ENCODE data around the gene ZNF83. TPM values are rescaled to one million over a fixed set of nuclear protein-coding genes. Genes with fewer than 3 reads are reported as not detected.

ZNF83 gene
- total and polyA plus RNA-seq, 4 donors: 53.5 to 86.3 (median 71.6) TPM

- no peak for DNase-seq (ENCODE audit: low read depth in 4 of 6, low spot score in 6 of 6)
- Histone ChIP-seq H3K27me3 (ENCODE audit: control insufficient read depth, insufficient read depth, low read length) (no peaks in the 10 kb centered on the region), H3K27ac (ENCODE audit: low read depth, low read length) (no peak overlapping the region), H3K9me3 (ENCODE audit: control insufficient read depth, insufficient read depth, low read length) (no peaks in the 10 kb centered on the region), H3K4me1 (ENCODE audit: control insufficient read depth, insufficient read depth, low read length) (peaks cover 14% of the 10 kb centered on the region), H3K36me3 (ENCODE audit: control insufficient read depth, insufficient read depth, low read length) (peaks cover 2% of the 10 kb centered on the region), H3K4me3 (ENCODE audit: low read depth, low read length) (no peak overlapping the region)
- no CpG with 5 or more reads among the region's 6 CpGs for WGBS (ENCODE audit: insufficient coverage)
Observed at GRCh38 chr19:52566121-52566520, 72.0 kb downstream of the ZNF83 start.

Small RNA genes within 50 kb of the gene (small RNA-seq; reads per million reads assigned to genes)
- gene RPL39P34 (ENCODE audit: low replicate concordance): not detected

Other genes starting within 250 kb of the ZNF83 start
- 10 to 100 TPM; 45.7 to 68.2 TPM for gene ZNF528, start 240.5 kb downstream of the ZNF83 start, total RNA-seq
- 10 to 100 TPM; 38.9 to 46.3 TPM for gene ZNF528, start 240.5 kb downstream of the ZNF83 start, polyA plus RNA-seq (ENCODE audit: insufficient read length in 2 of 2)
- gene ZNF534, start 209.2 kb downstream of the ZNF83 start, total RNA-seq: under 1 TPM; 0.40 to 0.72 TPM
- 1 to 10 TPM; 1.2 to 1.7 TPM for gene ZNF534, start 209.2 kb downstream of the ZNF83 start, polyA plus RNA-seq (ENCODE audit: insufficient read length in 2 of 2)
- 10 to 100 TPM; 10.6 to 15.5 TPM for gene ZNF578, start 184.8 kb downstream of the ZNF83 start, total RNA-seq
- gene ZNF578, start 184.8 kb downstream of the ZNF83 start, polyA plus RNA-seq (ENCODE audit: insufficient read length in 2 of 2): 1 to 10 TPM; 4.8 to 5.4 TPM
- 10 to 100 TPM; 26.1 to 38.4 TPM for gene ZNF808, start 110.7 kb downstream of the ZNF83 start, total RNA-seq
- gene ZNF808, start 110.7 kb downstream of the ZNF83 start, polyA plus RNA-seq (ENCODE audit: insufficient read length in 2 of 2): 1 to 10 TPM; 6.4 to 8.4 TPM
- 10 to 100 TPM; 17.7 to 30.6 TPM for gene ZNF701, start 68.1 kb downstream of the ZNF83 start, total RNA-seq
- gene ZNF701, start 68.1 kb downstream of the ZNF83 start, polyA plus RNA-seq (ENCODE audit: insufficient read length in 2 of 2): 10 to 100 TPM in 1 of 2 donors, 1 to 10 TPM in 1; 7.8 to 10.5 TPM
- gene ZNF611, start 96.7 kb upstream of the ZNF83 start, total RNA-seq: 10 to 100 TPM; 16.6 to 31.5 TPM
- gene ZNF611, start 96.7 kb upstream of the ZNF83 start, polyA plus RNA-seq (ENCODE audit: insufficient read length in 2 of 2): 10 to 100 TPM; 16.5 to 20.2 TPM
- gene ZNF600, start 148.4 kb upstream of the ZNF83 start, total RNA-seq: 1 to 10 TPM; 2.1 to 5.7 TPM
- gene ZNF600, start 148.4 kb upstream of the ZNF83 start, polyA plus RNA-seq (ENCODE audit: insufficient read length in 2 of 2): 1 to 10 TPM in 1 of 2 donors, under 1 TPM in 1; 0.92 to 2.4 TPM
- 10 to 100 TPM; 24.6 to 27.5 TPM for gene ZNF28, start 183.3 kb upstream of the ZNF83 start, total RNA-seq
- gene ZNF28, start 183.3 kb upstream of the ZNF83 start, polyA plus RNA-seq (ENCODE audit: insufficient read length in 2 of 2): 10 to 100 TPM; 10.0 to 12.4 TPM
- 10 to 100 TPM; 25.6 to 33.6 TPM for gene ZNF468, start 219.3 kb upstream of the ZNF83 start, total RNA-seq
- 10 to 100 TPM; 17.5 to 17.7 TPM for gene ZNF468, start 219.3 kb upstream of the ZNF83 start, polyA plus RNA-seq (ENCODE audit: insufficient read length in 2 of 2)